ENCODE results near the gene BLMH.
A peak's percentile ranks its signal among the peaks of the same experiment; 100 is the strongest.

BLMH gene

GRCh38 chr17:30291543-30292285 lies at the start of gene BLMH:
TSS of gene BLMH (minus strand) at chr17:30291944. CDS start at chr17:30291819, 125 bp downstream.
- DNase-seq (ENCODE audit: low spot score): peak; percentile 96

DNA sequence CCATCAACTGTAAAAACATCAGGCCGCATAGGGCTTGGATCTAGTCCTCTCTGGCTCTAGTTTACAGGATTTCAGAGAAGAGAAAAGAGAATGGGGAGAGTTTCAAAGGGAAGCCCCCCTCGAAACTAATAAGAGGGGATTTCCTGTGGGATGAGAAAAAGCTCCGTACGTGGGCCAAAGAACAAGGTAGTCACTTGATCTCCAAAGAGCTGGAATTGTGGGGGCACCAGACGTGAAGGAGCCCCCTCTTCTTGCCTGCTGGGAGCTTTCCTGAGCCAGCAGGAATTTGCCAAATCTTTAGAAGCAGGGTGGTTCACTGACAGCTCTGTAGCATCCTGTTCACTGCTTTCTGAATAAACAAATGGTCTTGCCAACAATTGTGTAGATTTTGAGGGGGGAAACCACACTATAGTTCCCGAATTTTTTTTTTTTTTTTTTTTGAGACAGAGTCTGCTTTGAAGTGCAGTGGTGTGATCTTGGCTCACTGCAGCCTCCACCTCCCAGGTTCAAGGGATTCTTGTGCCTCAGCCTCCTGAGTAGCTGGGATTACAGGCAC lies 49.1 kb upstream of the BLMH start:
- no peak for DNase-seq (ENCODE audit: low spot score)

GRCh38 chr17:30339086-30339485 lies 47.3 kb upstream of the BLMH start:
- DNase-seq (ENCODE audit: low spot score): no peak

DNA sequence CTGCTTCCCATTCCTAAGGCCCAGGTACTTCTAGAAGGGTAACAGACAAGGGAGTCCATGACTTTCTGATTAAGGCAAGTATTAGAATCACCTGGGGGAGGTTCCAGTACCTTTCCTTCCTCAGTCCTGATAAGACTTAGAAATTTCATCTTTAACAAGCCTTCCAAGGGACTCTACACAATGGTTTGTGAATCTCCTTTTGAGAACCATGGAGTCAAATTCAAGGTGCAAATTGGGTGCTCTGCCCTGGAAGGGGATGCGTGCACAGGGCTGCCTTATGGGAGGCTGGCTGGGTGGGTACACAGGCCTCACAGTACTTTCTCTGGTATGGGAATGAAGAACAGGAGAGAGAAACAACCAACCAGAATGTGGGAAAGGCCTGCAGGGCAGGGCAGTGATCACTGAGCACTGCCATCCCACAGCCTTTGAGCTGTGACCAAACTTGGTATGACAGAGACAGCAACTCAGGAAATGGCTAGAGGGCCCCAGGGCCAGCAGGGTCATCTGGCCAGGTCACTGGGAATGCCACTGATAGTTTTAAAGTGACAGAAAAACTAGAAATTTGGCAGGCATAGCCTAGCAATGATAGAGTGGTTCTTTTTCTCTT lies 45.8 kb upstream of the BLMH start:
- DNase-seq (ENCODE audit: low spot score): no peak

DNA sequence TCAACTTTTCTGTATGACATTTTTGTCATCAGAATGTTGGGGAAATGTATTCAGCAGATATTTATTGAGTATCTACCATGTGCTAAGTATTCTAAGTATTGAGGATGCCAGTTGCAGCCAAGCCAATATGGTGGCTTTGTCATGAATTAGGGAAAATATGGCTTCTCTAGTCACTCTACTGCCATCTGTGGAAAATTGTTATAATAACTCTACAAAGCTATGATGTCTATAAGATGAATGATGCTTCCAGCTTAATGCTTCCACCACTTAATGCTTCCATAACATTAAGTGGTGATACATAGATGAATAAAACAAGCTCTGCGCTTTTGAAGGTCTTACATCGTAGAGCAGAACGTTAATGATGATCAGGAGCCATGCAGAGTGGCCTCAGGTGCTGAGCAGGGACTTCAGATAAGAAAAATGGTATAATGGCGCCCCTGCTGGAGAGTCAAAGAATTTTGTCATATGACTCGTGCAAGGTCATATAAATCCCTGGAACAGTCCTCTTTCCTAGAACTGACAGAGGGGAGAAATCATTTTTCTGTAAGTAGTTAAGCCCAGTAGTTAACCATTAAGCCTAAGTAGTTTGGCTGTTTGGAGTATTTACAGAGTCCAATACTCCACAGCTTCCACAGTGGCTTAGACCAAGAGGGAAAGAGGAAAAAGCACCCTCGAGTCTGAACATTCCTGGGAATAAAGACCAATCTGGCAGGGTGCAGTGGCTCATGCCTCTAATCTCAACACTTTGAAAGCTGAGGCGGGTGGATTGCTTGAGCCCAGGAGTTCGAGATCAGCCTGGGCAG lies 44.8 kb upstream of the BLMH start:
- peak; percentile 28 for DNase-seq (ENCODE audit: low spot score)

GRCh38 chr17:30334421-30334820 lies 42.7 kb upstream of the BLMH start:
- no peak for DNase-seq (ENCODE audit: low spot score)

GRCh38 chr17:30333503-30334360 lies 42.0 kb upstream of the BLMH start, which contains the start of gene TMIGD1:
TSS of gene TMIGD1 (minus strand) at chr17:30334057. CDS start at chr17:30332133, 1,924 bp downstream.
- DNase-seq (ENCODE audit: low spot score): no peak

DNA sequence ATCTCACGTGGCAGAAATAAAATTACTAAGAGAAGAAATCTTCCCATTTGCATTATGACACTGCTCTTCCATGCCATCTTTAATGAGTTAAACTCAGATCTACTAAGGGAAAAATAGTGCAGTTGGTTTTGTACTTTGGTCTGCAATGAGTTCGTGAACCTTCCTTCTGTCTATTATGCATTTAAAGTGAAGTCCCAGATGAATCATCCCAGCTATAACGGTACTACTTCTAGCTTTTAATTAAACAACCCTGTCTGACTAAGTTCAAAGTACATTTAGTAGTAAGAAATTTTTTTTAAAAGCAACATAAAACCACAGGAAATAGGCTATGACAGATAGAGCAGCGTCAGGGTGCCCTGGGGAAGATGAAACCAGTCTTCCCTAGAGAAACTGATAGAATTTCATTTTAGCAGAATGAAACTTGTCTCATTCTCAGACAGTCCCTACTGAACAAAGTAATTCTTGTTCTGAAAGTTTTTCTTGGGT lies 40.4 kb upstream of the BLMH start:
- no peak for DNase-seq (ENCODE audit: low spot score)

GRCh38 chr17:30326809-30327208 lies 35.1 kb upstream of the BLMH start:
- no peak for DNase-seq (ENCODE audit: low spot score)

DNA sequence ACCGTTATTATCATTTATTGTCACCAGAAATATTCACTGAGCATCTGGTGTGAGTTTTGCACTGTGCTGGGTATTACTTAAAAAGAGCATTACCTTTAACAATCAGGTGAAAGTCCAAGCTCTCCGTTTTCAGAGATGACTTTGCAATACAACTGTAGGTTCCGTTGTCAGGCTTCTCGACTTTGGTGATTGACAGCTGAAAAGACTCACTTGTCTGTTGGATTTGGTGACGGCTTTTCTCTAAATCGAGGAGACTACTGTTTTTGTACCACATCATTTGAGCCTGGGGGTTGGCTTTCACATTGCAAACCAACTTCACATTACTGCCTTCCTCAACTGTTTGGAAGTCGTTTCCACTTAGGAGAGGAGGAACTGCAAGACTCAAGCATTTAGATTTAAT lies 33.0 kb upstream of the BLMH start:
- no peak for DNase-seq (ENCODE audit: low spot score)

DNA sequence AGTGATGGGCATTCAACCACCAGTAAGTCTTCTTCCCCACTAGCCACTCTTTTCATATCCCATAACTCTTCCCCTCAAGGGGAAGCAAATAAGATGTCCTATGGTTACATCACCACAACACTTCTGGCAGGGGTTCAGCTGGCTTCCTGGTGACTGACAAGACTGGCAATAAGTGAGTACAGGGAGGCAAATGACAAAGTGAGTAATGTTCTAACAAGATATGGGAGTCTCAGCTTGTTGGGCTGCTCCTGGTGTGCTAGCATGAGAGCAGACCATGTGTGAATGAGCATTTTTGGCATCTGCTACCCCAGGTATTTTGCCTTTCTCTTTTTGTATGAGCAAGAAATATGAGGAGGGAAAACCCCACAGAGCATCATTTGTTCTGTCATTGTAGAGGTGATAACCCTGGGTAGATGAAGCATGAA lies 32.2 kb upstream of the BLMH start:
- DNase-seq (ENCODE audit: low spot score): no peak

GRCh38 chr17:30323262-30323894 lies 31.6 kb upstream of the BLMH start:
- no peak for DNase-seq (ENCODE audit: low spot score)

- no peak for DNase-seq (ENCODE audit: low spot score)
Measured at GRCh38 chr17:30321314-30321713, 29.6 kb upstream of the BLMH start.

- DNase-seq (ENCODE audit: low spot score): no peak
Measured at GRCh38 chr17:30318155-30318554, 26.4 kb upstream of the BLMH start.

DNA sequence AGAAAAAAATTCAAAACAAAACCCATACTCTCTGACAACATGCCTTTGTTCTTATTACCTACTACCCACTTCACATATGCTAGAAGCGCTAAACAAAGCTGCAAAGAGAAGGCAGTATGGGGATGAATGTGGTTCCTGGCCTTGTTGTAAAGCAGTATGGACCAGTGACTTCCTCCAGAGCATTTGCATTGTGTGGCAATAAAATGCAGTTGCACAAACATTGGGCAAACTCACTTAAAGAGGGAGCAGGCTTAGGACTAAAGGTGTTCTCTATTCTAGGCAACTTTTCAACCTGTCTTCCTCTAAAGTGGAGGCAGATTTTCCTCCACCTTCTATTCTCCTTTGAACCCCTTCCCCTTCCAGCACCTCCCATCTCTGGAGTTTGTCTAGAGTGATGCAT lies 25.0 kb upstream of the BLMH start:
- DNase-seq (ENCODE audit: low spot score): no peak

GRCh38 chr17:30315106-30315505 lies 23.4 kb upstream of the BLMH start:
- DNase-seq (ENCODE audit: low spot score): no peak

DNA sequence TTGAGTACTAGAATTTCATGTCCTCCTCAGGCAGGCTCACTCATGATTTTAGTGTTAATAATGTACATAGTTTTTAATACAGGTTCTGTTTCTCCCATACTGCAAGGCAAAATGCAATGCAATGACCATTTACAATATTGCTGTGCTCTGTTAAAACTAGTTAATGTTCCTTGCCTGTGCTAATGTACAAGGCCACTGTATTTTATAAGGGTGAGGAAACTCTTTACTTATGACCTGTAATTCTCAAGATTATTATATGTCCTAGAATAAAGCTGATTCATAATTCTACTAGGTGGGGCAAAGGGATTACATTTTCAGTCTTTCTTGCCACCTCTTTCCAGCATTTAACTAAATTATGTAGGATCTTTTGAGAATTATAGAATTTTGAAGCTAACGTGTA lies 22.7 kb upstream of the BLMH start:
- DNase-seq (ENCODE audit: low spot score): no peak

GRCh38 chr17:30312226-30312625 lies 20.5 kb upstream of the BLMH start:
- no peak for DNase-seq (ENCODE audit: low spot score)

DNA sequence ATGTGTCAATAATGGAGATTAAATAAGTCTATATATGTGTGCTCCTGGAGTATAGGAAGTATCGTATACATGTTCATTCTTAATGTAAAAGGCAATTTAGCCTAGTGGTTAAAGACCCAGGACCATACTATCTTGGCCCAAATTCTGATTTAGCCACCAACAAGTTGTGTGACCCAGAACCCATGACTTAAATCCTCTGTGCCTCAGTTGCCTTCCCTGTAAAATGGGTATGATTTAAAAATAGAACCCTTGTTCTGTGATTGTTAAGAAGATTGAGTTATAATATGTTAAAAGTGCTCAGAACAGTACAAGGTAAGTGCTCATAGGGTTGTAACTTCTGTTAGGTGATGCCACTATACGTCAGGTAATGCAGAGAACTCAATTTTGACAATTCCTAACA lies 18.8 kb upstream of the BLMH start:
- DNase-seq (ENCODE audit: low spot score): no peak

DNA sequence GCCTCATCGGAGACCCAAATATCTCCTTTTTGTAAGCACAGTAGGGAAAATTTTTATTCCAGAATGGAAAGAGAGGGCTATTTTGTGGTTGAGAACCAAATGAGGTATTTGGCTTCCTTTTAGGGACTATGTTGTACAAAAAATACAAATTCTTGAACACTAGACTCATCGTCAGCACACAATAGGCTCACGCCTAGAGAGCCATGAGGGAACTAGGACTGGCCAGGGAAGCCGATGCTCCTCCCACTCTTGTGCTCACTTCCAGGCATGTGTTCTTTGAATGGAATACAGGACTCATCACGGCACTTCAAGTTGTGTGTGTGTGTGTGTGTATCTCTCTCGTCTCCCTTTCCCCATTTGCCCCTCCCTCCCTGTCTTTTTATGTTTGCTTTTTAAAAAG lies 17.8 kb upstream of the BLMH start:
- DNase-seq (ENCODE audit: low spot score): peak; percentile 68

DNA sequence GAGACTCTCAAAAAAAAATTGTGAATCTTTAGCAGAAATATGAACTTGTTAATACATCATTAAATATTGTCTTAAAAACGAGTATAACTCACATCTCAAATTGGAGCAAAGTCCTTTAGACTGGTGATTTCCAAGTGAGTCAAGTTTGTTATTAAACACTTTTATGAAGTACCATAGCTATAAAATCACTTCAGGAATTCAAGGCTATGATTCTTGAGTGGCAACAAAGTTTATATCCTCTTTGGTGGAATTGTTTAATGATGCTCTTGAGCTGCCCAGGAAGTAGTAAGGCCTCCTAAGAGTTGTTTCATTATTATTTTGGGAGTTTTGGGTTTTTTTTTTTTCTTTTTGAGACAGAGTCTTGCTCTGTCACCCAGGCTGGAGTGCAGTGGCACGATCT lies 16.7 kb upstream of the BLMH start:
- no peak for DNase-seq (ENCODE audit: low spot score)

All from AG08395 (cell line).